Activated T-cell treated with anti-CD3 and anti-CD28 coated beads, Interleukin-2, amount 50 U/mL, for 72 hours (primary cell): Measurements from ENCODE around the gene GREB1L. TPM values are rescaled to one million over a fixed set of nuclear protein-coding genes. Genes with fewer than 3 reads are reported as not detected.
A peak's percentile ranks its signal among the peaks of the same experiment; 100 is the strongest.

Source experiments
- ATAC-seq, 2 donors: fragments of 150-1000 bp; cut with Tn5 transposase; replicated peaks in 1 of 2; 2 replicates each; pipeline ENCODE4 v1.10.0; 2021; ENCODE audit warnings: moderate library complexity in 2 of 2, mild to moderate bottlenecking in 1 of 2
- DNase-seq, 2 donors: peaks; one replicate each; pipeline ENCODE4 v3.0.0; 2021 to 2022; ENCODE audit warnings: mixed read lengths in 1 of 2
- H3K27ac Mint-ChIP-seq: one replicate; pipeline ENCODE4 v1.8.0; 2022; ENCODE audit warnings: mild to moderate bottlenecking, moderate library complexity, mixed read lengths
- H3K27me3 Mint-ChIP-seq: one replicate; pipeline ENCODE4 v1.8.0; 2022; ENCODE audit warnings: low read depth, mixed read lengths
- H3K36me3 Mint-ChIP-seq, 2 donors: one replicate each; pipeline ENCODE4 v1.8.0; 2022; ENCODE audit warnings: mixed read lengths in 2 of 2, mild to moderate bottlenecking in 1 of 2; ENCODE audit not compliant: insufficient read depth in 2 of 2
- H3K4me1 Mint-ChIP-seq: one replicate; pipeline ENCODE4 v1.8.0; 2022; ENCODE audit warnings: low read depth, mixed read lengths
- H3K4me3 Mint-ChIP-seq, 2 donors: one replicate each; pipeline ENCODE4 v1.8.0; 2022; ENCODE audit warnings: mild to moderate bottlenecking in 2 of 2, mixed read lengths in 2 of 2, moderate library complexity in 2 of 2
- H3K9me3 Mint-ChIP-seq, 2 donors: one replicate each; pipeline ENCODE4 v1.8.0; 2022; ENCODE audit warnings: mixed read lengths in 2 of 2
- total RNA-seq, 2 donors: library from RNA; stranded (reverse); gene quantifications; one replicate each; pipeline ENCODE4 v1.2.3, GENCODE V29; 2022

The GREB1L gene
- total RNA-seq, 2 donors from 2014 or later, result not detected

DNA sequence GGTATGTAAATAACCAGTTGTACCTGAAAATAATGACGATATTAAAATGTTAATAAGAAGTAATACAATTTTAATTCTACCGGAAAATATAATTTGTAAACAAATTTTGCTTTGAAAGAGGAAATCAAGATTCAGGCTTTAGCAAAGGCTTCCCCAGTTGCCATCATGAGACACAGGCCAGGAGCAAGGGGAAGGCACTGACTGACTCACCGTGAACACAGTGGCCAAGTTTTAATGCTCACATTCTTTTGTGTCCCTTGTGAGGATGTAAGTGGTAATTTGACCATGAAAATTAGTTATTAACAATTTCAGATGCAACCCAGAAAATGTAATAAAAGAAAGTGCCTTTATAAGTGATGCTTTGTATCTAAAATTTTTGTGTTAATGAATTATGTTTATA, 164.1 kb downstream of the GREB1L start:
- H3K27me3 Mint-ChIP-seq, result no peaks in the 10 kb centered on the region
- no peaks in the 10 kb centered on the region for H3K36me3 Mint-ChIP-seq
- no peak overlapping the region for H3K27ac Mint-ChIP-seq
- ATAC-seq, result no peak
- no peaks in the 10 kb centered on the region for H3K9me3 Mint-ChIP-seq
- no peak overlapping the region for H3K4me3 Mint-ChIP-seq
- no peak for DNase-seq
- no peaks in the 10 kb centered on the region for H3K4me1 Mint-ChIP-seq

DNA sequence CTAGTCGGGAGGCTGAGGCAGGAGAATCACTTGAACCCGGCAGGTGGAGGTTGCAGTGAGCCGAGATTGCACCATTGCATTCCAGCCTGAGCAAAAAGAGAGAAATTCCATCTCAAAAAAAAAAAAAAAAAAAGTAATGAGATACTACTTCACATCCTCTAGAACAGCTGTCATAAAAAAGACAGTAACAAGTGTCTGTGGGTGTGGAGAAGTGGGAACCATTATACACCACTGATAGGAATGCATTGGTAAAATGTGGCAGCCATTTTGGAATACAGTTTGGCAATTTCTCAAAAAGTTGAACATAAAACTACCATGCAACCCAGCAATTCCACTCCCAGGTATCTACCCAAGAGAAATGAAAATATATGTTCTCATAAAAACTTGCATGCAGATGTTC, 166.6 kb downstream of the GREB1L start:
- no peaks in the 10 kb centered on the region for H3K27me3 Mint-ChIP-seq
- DNase-seq, result no peak
- H3K4me1 Mint-ChIP-seq, result no peaks in the 10 kb centered on the region
- no peak overlapping the region for H3K27ac Mint-ChIP-seq
- ATAC-seq, result no peak
- H3K9me3 Mint-ChIP-seq, result no peaks in the 10 kb centered on the region
- H3K4me3 Mint-ChIP-seq, result no peak overlapping the region
- no peaks in the 10 kb centered on the region for H3K36me3 Mint-ChIP-seq

DNA sequence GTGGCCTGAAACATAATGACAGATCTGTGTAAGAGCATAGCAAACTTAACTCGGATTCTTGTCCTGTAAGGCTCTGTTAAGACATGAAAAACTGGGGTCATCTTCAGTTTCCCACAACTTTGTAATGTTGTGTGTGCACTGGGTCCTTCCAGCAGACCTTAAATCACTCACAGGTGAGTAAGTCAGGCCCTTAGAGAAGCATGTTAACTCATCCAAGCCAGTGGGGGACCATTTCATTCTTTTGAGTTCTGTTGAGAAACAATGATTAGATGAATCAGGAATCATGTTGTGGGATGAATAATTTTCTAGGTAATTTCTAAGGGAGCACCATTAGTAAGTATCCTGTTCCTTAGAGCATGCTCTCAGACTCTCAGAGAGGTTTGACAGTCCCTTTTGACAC, 191.4 kb downstream of the GREB1L start:
- Mint-ChIP-seq H3K27me3 (peaks cover 11% of the 10 kb centered on the region), H3K36me3 (no peaks in the 10 kb centered on the region), H3K9me3 (peaks cover 0 to 2% of the 10 kb centered on the region in 2 donors), H3K27ac (no peak overlapping the region), H3K4me1 (no peaks in the 10 kb centered on the region), H3K4me3 (no peak overlapping the region)
- ATAC-seq, result no peak
- no peak for DNase-seq

- Mint-ChIP-seq H3K4me1 (no peaks in the 10 kb centered on the region), H3K4me3 (no peak overlapping the region), H3K36me3 (no peaks in the 10 kb centered on the region), H3K27ac (no peak overlapping the region), H3K27me3 (peaks cover 39% of the 10 kb centered on the region), H3K9me3 (no peaks in the 10 kb centered on the region)
- ATAC-seq (no peak), DNase-seq (no peak)
Measured at GRCh38 chr18:21439431-21439846, 197.4 kb downstream of the GREB1L start.

- DNase-seq (no peak), ATAC-seq (no peak)
- Mint-ChIP-seq H3K9me3 (no peaks in the 10 kb centered on the region), H3K4me1 (no peaks in the 10 kb centered on the region), H3K27ac (no peak overlapping the region), H3K36me3 (no peaks in the 10 kb centered on the region), H3K27me3 (peaks cover 31% of the 10 kb centered on the region), H3K4me3 (no peak overlapping the region)
Measured at GRCh38 chr18:21441670-21442069, 199.6 kb downstream of the GREB1L start.

- Mint-ChIP-seq H3K36me3 (no peaks in the 10 kb centered on the region), H3K4me1 (no peaks in the 10 kb centered on the region), H3K9me3 (no peaks in the 10 kb centered on the region), H3K4me3 (no peak overlapping the region), H3K27me3 (peaks cover 31% of the 10 kb centered on the region), H3K27ac (no peak overlapping the region)
- DNase-seq (no peak), ATAC-seq (no peak)
Measured at GRCh38 chr18:21443776-21444464, 201.9 kb downstream of the GREB1L start.

- H3K36me3 Mint-ChIP-seq, result no peaks in the 10 kb centered on the region
- no peaks in the 10 kb centered on the region for H3K4me1 Mint-ChIP-seq
- no peak overlapping the region for H3K27ac Mint-ChIP-seq
- ATAC-seq (no peak), DNase-seq (peak in 1 of 2 donors; percentile 3)
- H3K4me3 Mint-ChIP-seq, result no peak overlapping the region
- peaks cover 26% of the 10 kb centered on the region for H3K27me3 Mint-ChIP-seq
- H3K9me3 Mint-ChIP-seq, result no peaks in the 10 kb centered on the region
Measured at GRCh38 chr18:21444465-21445212, 202.6 kb downstream of the GREB1L start.

DNA sequence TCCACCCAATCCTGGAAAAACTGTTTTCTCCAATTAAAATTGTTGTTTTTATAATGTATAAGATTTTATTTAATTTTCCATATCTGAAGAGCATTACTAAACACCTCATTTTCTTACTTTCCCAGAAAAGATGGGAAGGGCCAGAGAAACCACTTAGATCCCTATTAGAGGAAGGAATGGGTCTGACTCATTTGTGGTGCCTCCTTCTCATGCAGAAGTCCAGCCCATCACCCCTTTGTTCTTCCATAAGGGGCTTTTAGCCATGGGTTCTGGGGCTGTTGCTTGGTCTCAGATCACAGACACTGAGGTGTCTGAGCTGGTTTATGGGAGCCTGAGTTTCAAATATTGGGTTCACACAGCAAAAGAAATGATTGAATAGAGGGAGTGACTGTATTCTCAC, 206.3 kb downstream of the GREB1L start:
- H3K9me3 Mint-ChIP-seq, result no peaks in the 10 kb centered on the region
- H3K27me3 Mint-ChIP-seq, result peaks cover 18% of the 10 kb centered on the region
- no peaks in the 10 kb centered on the region for H3K36me3 Mint-ChIP-seq
- H3K4me3 Mint-ChIP-seq, result no peak overlapping the region
- ATAC-seq (no peak), DNase-seq (no peak)
- H3K4me1 Mint-ChIP-seq, result no peaks in the 10 kb centered on the region
- H3K27ac Mint-ChIP-seq, result no peak overlapping the region

DNA sequence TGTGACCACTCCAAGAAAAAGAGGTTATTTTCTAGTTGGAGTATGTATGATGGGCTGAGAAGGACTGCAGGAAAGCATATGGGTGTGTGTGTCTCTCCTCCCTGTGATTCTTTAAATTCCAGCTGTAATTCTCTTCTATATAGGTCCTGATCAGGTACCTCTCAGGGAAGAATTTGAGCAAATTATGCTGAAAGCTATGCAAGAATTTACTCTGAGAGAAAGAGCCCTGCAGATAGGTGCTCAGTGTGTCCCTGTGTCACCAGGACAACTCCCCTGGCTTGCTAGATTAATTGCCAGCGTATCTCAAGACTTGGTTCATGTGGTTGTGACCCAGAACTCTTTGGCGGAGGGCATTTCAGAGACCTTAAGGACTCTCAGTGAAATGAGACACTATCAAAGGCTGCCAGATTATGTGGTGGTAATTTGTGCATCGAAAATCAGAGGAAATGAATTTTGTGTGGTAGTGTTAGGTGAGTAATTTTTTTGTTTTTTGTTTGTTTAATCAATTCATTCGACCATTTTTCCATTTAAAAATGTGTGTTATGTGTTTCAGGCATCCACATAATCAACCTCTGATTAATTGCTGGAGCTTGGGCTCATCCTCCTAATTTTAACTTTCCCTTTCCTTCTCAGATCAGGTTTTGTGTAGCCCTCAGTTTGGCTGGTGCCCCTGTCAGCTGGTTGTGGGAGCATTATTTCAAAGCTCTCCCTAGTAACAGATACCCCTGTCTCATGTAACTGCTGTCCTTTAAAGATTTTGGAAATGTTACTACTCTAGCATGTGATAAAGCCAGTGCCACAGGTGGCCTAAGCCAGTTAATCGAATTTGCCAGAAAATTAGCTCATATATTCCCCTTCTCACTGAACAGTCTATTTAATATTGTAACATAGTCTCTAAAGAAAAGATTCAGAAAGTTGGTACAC, 207.6 kb downstream of the GREB1L start:
- no peak overlapping the region for H3K4me3 Mint-ChIP-seq
- no peaks in the 10 kb centered on the region for H3K9me3 Mint-ChIP-seq
- H3K27me3 Mint-ChIP-seq, result peaks cover 13% of the 10 kb centered on the region
- H3K36me3 Mint-ChIP-seq, result no peaks in the 10 kb centered on the region
- DNase-seq, result no peak
- no peaks in the 10 kb centered on the region for H3K4me1 Mint-ChIP-seq
- ATAC-seq, result no peak
- H3K27ac Mint-ChIP-seq, result no peak overlapping the region

DNA sequence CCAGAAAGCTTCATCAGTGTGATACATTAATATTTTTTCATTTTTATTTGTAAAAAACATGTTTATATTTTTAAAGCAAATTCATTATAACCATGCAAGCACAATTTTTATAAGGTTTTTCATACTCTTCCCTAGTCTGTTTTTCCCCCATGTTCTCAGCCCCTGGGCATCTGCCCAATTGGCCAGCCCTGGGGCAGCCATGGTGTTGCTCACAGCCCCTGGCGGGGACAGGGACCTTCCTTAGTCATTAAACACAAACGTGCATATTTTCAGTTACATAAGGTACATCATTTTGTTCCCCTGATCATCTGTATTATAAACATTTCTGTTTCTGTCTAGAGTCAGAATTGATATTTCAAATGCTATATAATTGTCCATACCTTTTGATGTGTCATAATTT, 208.5 kb downstream of the GREB1L start:
- DNase-seq, result no peak
- H3K4me1 Mint-ChIP-seq, result no peaks in the 10 kb centered on the region
- no peak for ATAC-seq
- H3K9me3 Mint-ChIP-seq, result no peaks in the 10 kb centered on the region
- H3K36me3 Mint-ChIP-seq, result no peaks in the 10 kb centered on the region
- H3K27me3 Mint-ChIP-seq, result peaks cover 11% of the 10 kb centered on the region
- no peak overlapping the region for H3K4me3 Mint-ChIP-seq
- H3K27ac Mint-ChIP-seq, result no peak overlapping the region

- H3K9me3 Mint-ChIP-seq, result no peaks in the 10 kb centered on the region
- ATAC-seq (no peak), DNase-seq (no peak)
- H3K27ac Mint-ChIP-seq, result no peak overlapping the region
- H3K36me3 Mint-ChIP-seq, result no peaks in the 10 kb centered on the region
- H3K4me1 Mint-ChIP-seq, result no peaks in the 10 kb centered on the region
- H3K4me3 Mint-ChIP-seq, result no peak overlapping the region
- peaks cover 11% of the 10 kb centered on the region for H3K27me3 Mint-ChIP-seq
Measured at GRCh38 chr18:21450913-21451312, 208.9 kb downstream of the GREB1L start.

- H3K4me3 Mint-ChIP-seq, result no peak overlapping the region
- no peak overlapping the region for H3K27ac Mint-ChIP-seq
- ATAC-seq (no peak), DNase-seq (no peak)
- H3K27me3 Mint-ChIP-seq, result peaks cover 11% of the 10 kb centered on the region
- H3K9me3 Mint-ChIP-seq, result no peaks in the 10 kb centered on the region
- H3K4me1 Mint-ChIP-seq, result no peaks in the 10 kb centered on the region
- no peaks in the 10 kb centered on the region for H3K36me3 Mint-ChIP-seq
Measured at GRCh38 chr18:21451851-21452250, 209.8 kb downstream of the GREB1L start.

- ATAC-seq (no peak), DNase-seq (no peak)
- Mint-ChIP-seq H3K27ac (no peak overlapping the region), H3K4me1 (no peaks in the 10 kb centered on the region), H3K4me3 (no peak overlapping the region), H3K9me3 (no peaks in the 10 kb centered on the region), H3K27me3 (peaks cover 11% of the 10 kb centered on the region), H3K36me3 (no peaks in the 10 kb centered on the region)
Measured at GRCh38 chr18:21452276-21452780, 210.3 kb downstream of the GREB1L start.
